Measurements from ENCODE around the gene GTF3C2. TPM values are rescaled to one million over a fixed set of nuclear protein-coding genes. Genes with fewer than 3 reads are reported as not detected.

The GTF3C2 gene
- total RNA-seq, 1 donor from 2014 or later, result 76.2 TPM

DNA sequence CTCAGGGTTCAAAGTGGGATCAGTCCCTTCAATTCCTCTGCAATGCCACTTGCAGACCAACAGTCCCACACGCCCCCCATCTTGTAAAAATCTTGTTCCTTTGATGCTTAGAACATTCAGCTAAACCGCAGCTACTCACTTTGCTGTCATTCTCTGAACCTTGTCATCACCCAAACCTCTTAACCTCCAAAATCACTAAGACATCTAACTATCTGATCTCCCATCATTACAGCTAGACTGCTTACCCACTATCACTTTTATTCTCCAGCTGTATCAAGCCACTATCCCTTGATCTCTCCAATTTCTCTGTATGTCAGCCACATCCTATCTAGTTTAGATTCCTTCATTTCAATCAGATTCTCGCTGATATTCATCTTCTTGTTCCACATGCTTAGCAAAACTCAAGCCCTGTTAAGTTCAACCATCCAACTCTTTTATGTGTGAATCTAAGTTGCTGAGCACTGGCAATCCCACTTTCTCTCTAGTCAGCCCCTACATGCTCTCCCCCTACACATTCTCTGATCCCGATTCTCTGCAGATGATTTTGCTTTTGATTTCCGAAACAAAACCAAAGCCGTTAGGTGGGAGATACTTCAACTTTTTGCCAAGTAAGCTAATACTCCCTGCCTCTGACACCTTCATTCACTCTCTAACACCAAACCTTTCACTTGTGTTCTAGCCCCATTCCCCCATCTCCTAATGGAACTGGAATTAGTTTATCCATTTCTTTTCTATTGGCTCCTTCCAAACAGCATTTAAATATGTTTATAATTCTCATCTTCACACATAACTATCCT is 4.6 kb downstream of the GTF3C2 start:
- no peak for TF ChIP-seq CTCF (IDR thresholded peaks at IDR 0.05)
- Histone ChIP-seq H3K9me3 (no peaks in the 10 kb centered on the region), H3K4me3 (no peak overlapping the region), H3K27ac (no peak overlapping the region), H3K36me3 (peaks cover 5 to 6% of the 10 kb centered on the region in 2 donors), H3K27me3 (no peaks in the 10 kb centered on the region), H3K4me1 (peaks cover 0 to 11% of the 10 kb centered on the region in 2 donors)
- no peak for DNase-seq (ENCODE audit: low spot score in 2 of 2)
- intact Hi-C loops (cut with DNase I), result loop anchor here (10.0 kb wide), 1 partner anchor 137 kb away; the partner anchor contains the start of genes ATRAID, CAD and SLC5A6

GRCh38 chr2:27350106-27350693 is 6.4 kb downstream of the GTF3C2 start:
- Histone ChIP-seq H3K4me3 (no peak overlapping the region), H3K4me1 (peaks cover 0 to 2% of the 10 kb centered on the region in 2 donors), H3K27me3 (no peaks in the 10 kb centered on the region), H3K36me3 (peaks cover 5 to 6% of the 10 kb centered on the region in 2 donors), H3K9me3 (no peaks in the 10 kb centered on the region), H3K27ac (no peak overlapping the region)
- TF ChIP-seq CTCF (IDR thresholded peaks at IDR 0.05), result no peak
- DNase-seq (ENCODE audit: low spot score in 2 of 2), result no peak
- intact Hi-C loops (cut with DNase I), result loop anchor here (10.0 kb wide), 1 partner anchor 135 kb away; the partner anchor contains the start of genes ATRAID, CAD and SLC5A6

DNA sequence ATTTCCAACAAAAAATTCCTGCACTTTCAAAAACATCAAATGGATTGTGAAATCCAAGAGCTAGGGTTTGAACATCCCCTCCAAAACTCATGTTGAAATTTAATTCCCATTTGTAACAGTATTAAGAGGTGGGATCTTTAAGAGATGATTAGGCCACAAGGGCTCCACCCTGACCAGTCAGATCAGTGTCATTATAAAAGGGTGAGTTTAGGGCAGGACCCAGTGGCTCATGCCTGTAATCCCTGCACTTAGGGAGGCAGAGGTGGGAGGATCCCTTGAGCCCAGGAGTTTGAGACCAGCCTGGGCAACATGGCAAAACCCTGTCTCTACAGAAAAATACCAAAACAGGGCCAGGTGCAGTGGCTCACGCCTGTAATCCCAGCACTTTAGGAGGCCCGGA is 8.9 kb downstream of the GTF3C2 start:
- Histone ChIP-seq H3K4me1 (no peaks in the 10 kb centered on the region), H3K9me3 (no peaks in the 10 kb centered on the region), H3K36me3 (peaks cover 11 to 13% of the 10 kb centered on the region in 2 donors), H3K4me3 (no peak overlapping the region), H3K27ac (no peak overlapping the region), H3K27me3 (no peaks in the 10 kb centered on the region)
- DNase-seq (ENCODE audit: low spot score in 2 of 2), result no peak
- intact Hi-C loops (cut with DNase I), result no loop called here
- TF ChIP-seq CTCF (IDR thresholded peaks at IDR 0.05), result no peak

DNA sequence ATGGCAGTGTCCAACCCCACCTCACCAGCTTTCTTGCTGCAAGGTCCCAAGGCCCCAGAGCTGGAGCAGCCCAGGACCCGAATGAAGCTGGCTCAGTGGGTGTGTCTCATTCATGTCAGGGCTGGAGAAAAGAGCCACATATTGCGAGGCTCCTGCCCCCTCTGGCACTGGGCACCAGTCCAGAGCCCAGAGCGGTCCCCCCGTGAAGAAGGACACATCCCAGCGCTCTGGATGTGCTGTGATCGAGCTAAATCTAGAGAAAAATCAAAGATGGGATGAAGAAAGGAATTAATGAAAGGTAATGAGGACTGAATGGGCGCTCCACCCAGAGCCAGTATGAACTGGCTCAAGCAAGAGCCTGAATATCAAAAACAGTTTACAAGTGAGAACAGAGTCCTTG is 20.4 kb downstream of the GTF3C2 start:
- no peak overlapping the region for H3K27ac ChIP-seq
- no peak overlapping the region for H3K4me3 ChIP-seq
- peaks cover 80 to 89% of the 10 kb centered on the region in 2 donors for H3K36me3 ChIP-seq
- H3K27me3 ChIP-seq, result no peaks in the 10 kb centered on the region
- no peaks in the 10 kb centered on the region for H3K4me1 ChIP-seq
- TF ChIP-seq CTCF (IDR thresholded peaks at IDR 0.05), result no peak
- no peaks in the 10 kb centered on the region for H3K9me3 ChIP-seq
- intact Hi-C loops (cut with DNase I), result no loop called here
- DNase-seq (ENCODE audit: low spot score in 2 of 2), result no peak

- Histone ChIP-seq H3K4me3 (no peak overlapping the region), H3K9me3 (no peaks in the 10 kb centered on the region), H3K36me3 (peaks cover 77 to 87% of the 10 kb centered on the region in 2 donors), H3K4me1 (no peaks in the 10 kb centered on the region), H3K27ac (no peak overlapping the region), H3K27me3 (no peaks in the 10 kb centered on the region)
- intact Hi-C loops (cut with DNase I), result no loop called here
- DNase-seq (ENCODE audit: low spot score in 2 of 2), result no peak
- no peak for TF ChIP-seq CTCF (IDR thresholded peaks at IDR 0.05)
Measured at GRCh38 chr2:27335311-27335710, 21.3 kb downstream of the GTF3C2 start.
